Choroid plexus epithelial cell (primary cell): Measurements from ENCODE around the gene KCNIP2.
A peak's percentile ranks its signal among the peaks of the same experiment; 100 is the strongest.

Source experiments
- DNase-seq: peaks from one replicate; pipeline ENCODE4 v3.0.0-alpha.2; 2010; ENCODE audit warnings: low read depth
- H3K4me3 ChIP-seq: 2 replicates; pipeline ENCODE4 v1.5.1; 2011; ENCODE audit warnings: low read depth, mild to moderate bottlenecking, control low read depth, low read length, moderate library complexity
- CTCF ChIP-seq: conservative IDR thresholded peaks from 2 replicates; pipeline ENCODE4 v1.5.1; 2011; ENCODE audit warnings: low read depth, mild to moderate bottlenecking, control low read depth, inconsistent platforms, low read length, moderate library complexity

Gene KCNIP2

DNA sequence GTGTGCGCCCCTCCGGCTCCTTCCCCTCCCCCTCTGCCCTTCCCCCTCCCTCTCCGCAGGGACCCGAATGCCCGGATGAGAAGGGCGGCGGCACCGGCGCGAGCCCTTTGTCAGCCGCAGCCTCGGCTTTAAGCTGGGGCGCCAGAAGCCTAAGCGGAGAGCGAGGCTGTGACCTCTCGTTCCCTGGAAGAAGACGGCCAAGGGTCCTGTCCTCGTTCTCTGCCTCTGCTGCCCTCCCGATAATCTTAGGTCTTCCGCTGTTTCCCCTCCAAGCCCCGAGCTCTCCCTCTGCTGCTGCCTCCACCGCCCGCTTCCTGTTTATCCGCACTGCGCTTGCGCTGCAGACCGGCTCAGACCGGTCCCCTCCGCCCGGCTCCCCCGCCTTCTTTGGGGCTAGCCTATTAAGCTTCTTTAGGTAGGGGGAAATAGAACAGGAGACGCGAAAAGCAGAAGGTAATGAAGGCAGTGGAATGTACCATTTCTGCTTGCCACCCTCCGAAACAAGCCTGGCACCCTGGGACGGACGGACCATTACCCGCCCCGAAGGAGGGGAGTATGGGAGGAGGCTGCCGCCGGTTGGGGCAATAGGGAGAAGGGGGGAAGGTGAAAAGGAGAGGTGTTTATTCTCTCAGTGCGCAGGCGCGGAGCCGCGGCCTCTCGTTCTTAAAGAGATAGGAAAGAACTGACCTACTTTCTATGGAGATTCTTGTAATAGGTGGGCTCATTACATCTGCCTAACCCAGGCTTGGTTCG lies 25.3 kb downstream of the KCNIP2 start, which contains the start of gene OGA:
OGA (minus strand) TSS at position 326 of the 753 bp plus-strand sequence. CDS start 422 bp downstream, outside the sequence.
- no peak for TF ChIP-seq CTCF
- H3K4me3 ChIP-seq: peak within 1 kb of the TSS; percentile 96
- DNase-seq: peak; percentile 100

GRCh38 chr10:101817337-101818118 lies 26.1 kb downstream of the KCNIP2 start:
- H3K4me3 ChIP-seq: peak overlapping the region; percentile 96
- peak; percentile 98 for DNase-seq
- TF ChIP-seq CTCF: no peak

GRCh38 chr10:101816913-101817336 lies 26.7 kb downstream of the KCNIP2 start:
- no peak for TF ChIP-seq CTCF
- DNase-seq: no peak
- H3K4me3 ChIP-seq: peak overlapping the region; percentile 96

- TF ChIP-seq CTCF: no peak
- peak overlapping the region; percentile 96 for H3K4me3 ChIP-seq
- DNase-seq: no peak
Measured at GRCh38 chr10:101816376-101816775, 27.2 kb downstream of the KCNIP2 start.

DNA sequence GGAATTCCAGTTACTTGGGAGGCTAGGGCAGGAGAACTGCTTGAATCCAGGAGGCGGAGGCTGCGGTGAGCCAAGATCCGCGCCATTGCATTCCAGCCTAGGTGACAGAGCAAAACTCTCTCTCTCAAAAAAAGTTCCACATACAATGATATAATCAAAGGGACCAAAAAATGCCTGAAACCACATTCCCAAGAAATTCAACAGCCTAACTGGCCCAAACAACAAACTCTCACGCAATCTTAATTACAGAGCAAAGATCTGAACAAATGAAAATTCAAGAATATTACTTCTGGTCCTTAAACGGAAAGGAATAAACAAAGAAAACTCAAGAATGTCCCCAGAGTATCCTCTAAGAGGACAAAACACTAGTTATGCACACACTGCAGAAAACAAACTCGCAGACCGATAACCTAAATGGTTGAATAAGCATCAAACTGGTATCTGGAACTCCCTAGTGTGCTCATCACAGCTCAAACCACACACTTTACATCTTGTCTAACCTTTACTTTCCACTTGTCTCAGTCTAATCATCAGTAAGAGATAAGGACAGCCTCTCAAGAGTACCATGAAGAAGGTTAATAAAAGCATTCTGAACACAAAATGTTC lies 29.0 kb downstream of the KCNIP2 start:
- DNase-seq: no peak
- no peak for TF ChIP-seq CTCF
- peak overlapping the region; percentile 96 for H3K4me3 ChIP-seq

DNA sequence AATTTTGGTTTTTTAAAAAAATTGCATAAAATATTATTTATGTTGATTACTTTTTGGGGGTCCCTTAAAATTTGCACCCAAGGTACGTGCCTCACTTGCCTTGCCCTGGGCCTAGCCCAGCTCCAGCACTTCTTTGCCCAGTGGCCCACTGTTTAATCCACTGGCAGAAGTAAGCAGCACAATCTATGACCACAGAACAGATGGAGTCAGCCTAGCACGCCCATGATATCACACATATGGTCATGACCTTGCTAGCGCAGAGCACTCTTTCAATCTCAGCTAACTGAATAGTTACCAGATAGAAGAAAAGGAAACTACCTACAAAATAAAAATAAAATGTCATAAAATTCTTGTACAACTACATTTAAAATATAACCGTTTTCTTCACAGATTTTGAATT lies 31.0 kb downstream of the KCNIP2 start:
- no peak for TF ChIP-seq CTCF
- DNase-seq: no peak
- H3K4me3 ChIP-seq: no peak overlapping the region
